AG04449 (cell line): ENCODE results near the gene MUC3A.

Experiments
- CTCF ChIA-PET: fragments of 350-600 bp; formaldehyde crosslinking; extraction: SDS; loops from one replicate; lab custom pipeline; 2021; ENCODE audit warnings: antibody characterized with exemption; lab: Yijun Ruan, JAX
- POLR2A ChIA-PET: fragments of 400-600, 350-600 bp; formaldehyde crosslinking; extraction: SDS; loops from one replicate; lab custom pipeline; 2020; ENCODE audit warnings: antibody characterized with exemption, inconsistent platforms; lab: Yijun Ruan, JAX
- DNase-seq: peaks from one replicate; pipeline ENCODE4 v3.0.0-alpha.2; 2010; ENCODE audit warnings: low read depth, low spot score
- H3K4me3 ChIP-seq: 2 replicates; pipeline ENCODE4 v1.5.1; 2011; ENCODE audit warnings: low read depth, mild to moderate bottlenecking, control low read depth, low read length
- TF ChIP-seq, protein P1 (sequence below): IDR thresholded peaks from one replicate; pipeline ENCODE4 v1.5.1; 2011; ENCODE audit warnings: mild to moderate bottlenecking, moderate library complexity, low read length, control low read depth, inconsistent platforms; ENCODE audit not compliant: insufficient read depth; ENCODE audit errors: missing control alignments

The MUC3A gene

GRCh38 chr7:100952641-100953040, 3.3 kb downstream of the MUC3A start:
- H3K4me3 ChIP-seq = no peak overlapping the region
- ChIA-PET POLR2A (no interaction called here), CTCF (no interaction called here)
- TF ChIP-seq, protein P1, sequence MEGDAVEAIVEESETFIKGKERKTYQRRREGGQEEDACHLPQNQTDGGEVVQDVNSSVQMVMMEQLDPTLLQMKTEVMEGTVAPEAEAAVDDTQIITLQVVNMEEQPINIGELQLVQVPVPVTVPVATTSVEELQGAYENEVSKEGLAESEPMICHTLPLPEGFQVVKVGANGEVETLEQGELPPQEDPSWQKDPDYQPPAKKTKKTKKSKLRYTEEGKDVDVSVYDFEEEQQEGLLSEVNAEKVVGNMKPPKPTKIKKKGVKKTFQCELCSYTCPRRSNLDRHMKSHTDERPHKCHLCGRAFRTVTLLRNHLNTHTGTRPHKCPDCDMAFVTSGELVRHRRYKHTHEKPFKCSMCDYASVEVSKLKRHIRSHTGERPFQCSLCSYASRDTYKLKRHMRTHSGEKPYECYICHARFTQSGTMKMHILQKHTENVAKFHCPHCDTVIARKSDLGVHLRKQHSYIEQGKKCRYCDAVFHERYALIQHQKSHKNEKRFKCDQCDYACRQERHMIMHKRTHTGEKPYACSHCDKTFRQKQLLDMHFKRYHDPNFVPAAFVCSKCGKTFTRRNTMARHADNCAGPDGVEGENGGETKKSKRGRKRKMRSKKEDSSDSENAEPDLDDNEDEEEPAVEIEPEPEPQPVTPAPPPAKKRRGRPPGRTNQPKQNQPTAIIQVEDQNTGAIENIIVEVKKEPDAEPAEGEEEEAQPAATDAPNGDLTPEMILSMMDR = no peak
- DNase-seq = no peak

DNA sequence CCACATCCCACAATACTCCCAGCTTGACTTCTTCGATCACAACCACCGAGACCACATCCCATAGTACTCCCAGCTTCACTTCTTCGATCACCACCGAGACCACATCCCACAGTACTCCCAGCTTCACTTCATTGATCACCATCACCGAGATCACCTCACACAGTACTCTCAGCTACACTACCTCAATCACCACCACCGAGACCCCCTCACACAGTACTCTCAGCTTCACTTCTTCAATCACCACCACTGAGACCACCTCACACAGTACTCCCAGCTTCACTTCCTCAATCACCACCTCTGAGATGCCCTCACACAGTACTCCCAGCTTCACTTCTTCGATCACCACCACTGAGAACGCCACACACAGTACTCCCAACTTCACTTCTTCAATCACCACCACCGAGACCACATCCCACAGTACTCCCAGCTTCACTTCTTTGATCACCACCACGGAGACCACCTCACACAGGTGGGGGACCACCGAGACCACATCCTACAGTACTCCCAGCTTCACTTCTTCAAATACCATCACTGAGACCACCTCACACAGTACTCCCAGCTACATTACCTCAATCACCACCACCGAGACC, 8.6 kb downstream of the MUC3A start:
- ChIA-PET CTCF (interaction anchor here (1.4 kb wide), 1 partner anchor 64 kb away, joined by 3 read pairs; no protein-coding TSS in a partner anchor), POLR2A (no interaction called here)
- TF ChIP-seq, protein P1 = no peak
- no peak for DNase-seq
- no peak overlapping the region for H3K4me3 ChIP-seq

- ChIA-PET CTCF (interaction anchor here (1.5 kb wide), 1 partner anchor 99 kb away, joined by 4 read pairs; no protein-coding TSS in a partner anchor), POLR2A (no interaction called here)
- TF ChIP-seq, protein P1 = no peak
- no peak for DNase-seq
- H3K4me3 ChIP-seq = no peak overlapping the region
Measured at GRCh38 chr7:100959894-100960293, 10.6 kb downstream of the MUC3A start.

- TF ChIP-seq, protein P1 = no peak
- ChIA-PET CTCF (no interaction called here), POLR2A (no interaction called here)
- H3K4me3 ChIP-seq = no peak overlapping the region
- DNase-seq = no peak
Measured at GRCh38 chr7:100962537-100962936, 13.2 kb downstream of the MUC3A start.

GRCh38 chr7:100963386-100963785, 14.1 kb downstream of the MUC3A start:
- no peak overlapping the region for H3K4me3 ChIP-seq
- TF ChIP-seq, protein P1 = no peak
- DNase-seq = no peak
- CTCF ChIA-PET = no interaction called here
- POLR2A ChIA-PET = no interaction called here

DNA sequence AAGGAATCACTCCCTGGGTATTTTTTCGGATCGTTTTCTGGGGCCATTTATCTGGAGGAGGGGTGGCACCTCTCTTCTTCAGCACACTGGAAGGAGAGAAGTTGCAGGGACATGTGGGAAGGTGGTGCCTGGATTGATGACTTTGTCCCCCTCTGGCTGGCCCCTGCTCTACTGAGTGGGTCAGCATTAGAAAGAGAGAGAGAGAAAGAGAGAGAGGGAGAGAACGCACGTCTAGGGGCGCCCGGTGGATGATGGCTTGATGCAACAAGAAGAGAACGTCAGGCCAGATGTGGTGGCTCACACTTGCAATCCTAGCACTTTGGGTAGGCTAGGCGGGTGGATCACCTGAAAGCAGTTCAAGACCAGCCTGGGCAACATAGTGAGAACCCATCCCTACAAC, 14.5 kb downstream of the MUC3A start:
- no peak overlapping the region for H3K4me3 ChIP-seq
- no peak for DNase-seq
- TF ChIP-seq, protein P1 = no peak
- CTCF ChIA-PET = interaction anchor here (2.3 kb wide), 1 partner anchor 114 kb away, joined by 8 read pairs; no protein-coding TSS in a partner anchor
- POLR2A ChIA-PET = no interaction called here
